Erythroblast (primary cell): ENCODE data around the gene FBXL5.
"Not testable (repeated sequence)": the region's sequence is repeated elsewhere in the genome, so short reads cannot be mapped to it uniquely, and the experiment has no call there.

Experiments
- GATA1 ChIP-seq: IDR thresholded peaks from 2 replicates; pipeline ENCODE4 v1.6.1; 2011; ENCODE audit warnings: low read depth, mild to moderate bottlenecking, control low read depth, low read length, moderate library complexity
- POLR2A ChIP-seq: IDR thresholded peaks from 2 replicates; pipeline ENCODE4 v1.6.1; 2011; ENCODE audit warnings: mild to moderate bottlenecking, low read length

GRCh38 chr4:15614891-15615290, 40.3 kb downstream of the FBXL5 start:
- TF ChIP-seq POLR2A, GATA1: not testable (repeated sequence)
